Mononuclear cell (primary cell): ENCODE data around the gene UBR3. TPM values are rescaled to one million over a fixed set of nuclear protein-coding genes. Genes with fewer than 3 reads are reported as not detected.

Source experiments
- H3K27me3 ChIP-seq: 2 replicates; pipeline ENCODE4 v1.6.0; 2011; ENCODE audit warnings: low read length, control low read depth; ENCODE audit not compliant: insufficient read depth
- H3K4me1 ChIP-seq: 2 replicates; pipeline ENCODE4 v1.5.1; 2011; ENCODE audit warnings: mild to moderate bottlenecking, low read length, control low read depth; ENCODE audit not compliant: insufficient read depth
- H3K4me3 ChIP-seq: 2 replicates; pipeline ENCODE4 v1.5.1; 2011; ENCODE audit warnings: mild to moderate bottlenecking, low read length, moderate library complexity
- H3K9me3 ChIP-seq: 2 replicates; pipeline ENCODE4 v1.5.1; 2011; ENCODE audit warnings: low read depth, mild to moderate bottlenecking, control low read depth, low read length
- total RNA-seq: library from RNA; depleted of rRNA; stranded (reverse); fragments of >200 nt; gene quantifications from one replicate; pipeline ENCODE4 v1.2.3, GENCODE V29; 2012

The UBR3 gene
- total RNA-seq, 1 donor: 38.5 TPM

- no peak overlapping the region for H3K4me3 ChIP-seq
- no peaks in the 10 kb centered on the region for H3K27me3 ChIP-seq
- H3K4me1 ChIP-seq: no peaks in the 10 kb centered on the region
- H3K9me3 ChIP-seq: no peaks in the 10 kb centered on the region
Measured at GRCh38 chr2:170086117-170086688, 258.9 kb downstream of the UBR3 start.

- H3K4me3 ChIP-seq: no peak overlapping the region
- H3K9me3 ChIP-seq: no peaks in the 10 kb centered on the region
- H3K27me3 ChIP-seq: no peaks in the 10 kb centered on the region
- H3K4me1 ChIP-seq: no peaks in the 10 kb centered on the region
Measured at GRCh38 chr2:170086751-170087412, 259.6 kb downstream of the UBR3 start.

GRCh38 chr2:170087413-170087793 lies 260.1 kb downstream of the UBR3 start:
- Histone ChIP-seq H3K4me3 (no peak overlapping the region), H3K4me1 (no peaks in the 10 kb centered on the region), H3K9me3 (no peaks in the 10 kb centered on the region), H3K27me3 (no peaks in the 10 kb centered on the region)

DNA sequence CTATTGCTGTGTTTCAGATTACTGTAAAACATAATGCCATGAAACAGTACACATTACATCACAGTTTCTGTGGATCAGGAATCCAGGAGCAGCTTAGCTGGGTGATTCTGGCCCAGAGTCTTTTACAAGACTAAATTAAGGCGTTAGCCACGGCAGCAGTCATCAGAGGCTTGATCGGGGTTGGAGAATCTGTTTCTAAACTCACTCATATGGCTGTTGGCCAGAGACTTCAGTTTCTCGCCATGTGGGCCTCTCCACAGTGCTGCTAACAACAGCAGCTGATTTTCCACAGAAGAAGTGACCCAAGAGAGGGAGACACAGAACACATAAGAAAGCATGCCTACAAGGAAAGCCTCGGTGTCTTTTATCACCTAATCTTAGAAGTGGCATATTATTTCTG lies 261.5 kb downstream of the UBR3 start:
- H3K27me3 ChIP-seq: no peaks in the 10 kb centered on the region
- no peaks in the 10 kb centered on the region for H3K9me3 ChIP-seq
- H3K4me3 ChIP-seq: no peak overlapping the region
- H3K4me1 ChIP-seq: no peaks in the 10 kb centered on the region

- Histone ChIP-seq H3K27me3 (no peaks in the 10 kb centered on the region), H3K9me3 (no peaks in the 10 kb centered on the region), H3K4me3 (no peak overlapping the region), H3K4me1 (no peaks in the 10 kb centered on the region)
Measured at GRCh38 chr2:170090229-170090628, 263.0 kb downstream of the UBR3 start.

- no peaks in the 10 kb centered on the region for H3K27me3 ChIP-seq
- no peaks in the 10 kb centered on the region for H3K4me1 ChIP-seq
- H3K9me3 ChIP-seq: no peaks in the 10 kb centered on the region
Measured at GRCh38 chr2:170091436-170091835, 264.2 kb downstream of the UBR3 start.

GRCh38 chr2:170092436-170093060 lies 265.3 kb downstream of the UBR3 start:
- no peaks in the 10 kb centered on the region for H3K9me3 ChIP-seq
- no peaks in the 10 kb centered on the region for H3K4me1 ChIP-seq
- no peaks in the 10 kb centered on the region for H3K27me3 ChIP-seq
- no peak overlapping the region for H3K4me3 ChIP-seq

More at GRCh38 chr2:170091436-170091835, 264.2 kb downstream of the UBR3 start:
- no peak overlapping the region for H3K4me3 ChIP-seq

- Histone ChIP-seq H3K4me1 (no peaks in the 10 kb centered on the region), H3K4me3 (no peak overlapping the region), H3K9me3 (no peaks in the 10 kb centered on the region), H3K27me3 (no peaks in the 10 kb centered on the region)
Measured at GRCh38 chr2:170095380-170095779, 268.1 kb downstream of the UBR3 start.

DNA sequence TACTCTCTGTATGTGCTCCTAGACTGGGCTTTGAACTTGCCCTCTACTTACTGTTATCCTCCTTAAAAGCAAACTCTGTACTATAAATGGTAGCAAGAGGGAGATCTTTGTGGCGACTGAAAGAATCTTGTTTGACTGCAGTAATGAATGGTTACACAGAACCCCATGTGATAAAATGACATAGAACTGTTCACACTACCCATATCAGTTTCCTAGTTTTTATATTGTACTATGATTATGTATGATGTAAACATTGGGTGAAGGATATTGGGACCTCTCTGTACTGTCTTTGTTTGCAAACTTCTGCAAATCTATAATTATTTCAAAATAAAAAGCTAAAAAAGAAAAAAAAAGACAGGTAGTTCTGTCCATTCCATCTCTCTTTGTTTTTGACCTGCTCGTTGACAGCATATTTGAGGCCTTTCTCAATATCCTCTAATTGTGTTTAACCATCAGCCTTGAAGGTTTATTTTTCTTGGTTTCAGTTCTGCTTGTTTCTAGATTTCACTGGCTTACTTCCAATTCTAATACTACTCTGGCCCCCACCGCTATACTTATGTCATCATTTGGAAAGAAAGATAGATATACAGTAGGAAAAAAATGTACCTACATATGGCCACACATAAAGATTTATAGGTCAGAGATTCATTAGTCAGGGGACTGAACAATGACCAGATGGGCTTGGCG lies 271.5 kb downstream of the UBR3 start:
- Histone ChIP-seq H3K4me1 (no peaks in the 10 kb centered on the region), H3K27me3 (no peaks in the 10 kb centered on the region), H3K4me3 (no peak overlapping the region), H3K9me3 (no peaks in the 10 kb centered on the region)

- Histone ChIP-seq H3K4me1 (no peaks in the 10 kb centered on the region), H3K27me3 (no peaks in the 10 kb centered on the region), H3K9me3 (no peaks in the 10 kb centered on the region), H3K4me3 (no peak overlapping the region)
Measured at GRCh38 chr2:170101789-170102188, 274.5 kb downstream of the UBR3 start.

GRCh38 chr2:170106102-170106840 lies 279.0 kb downstream of the UBR3 start:
- no peaks in the 10 kb centered on the region for H3K9me3 ChIP-seq

GRCh38 chr2:170113168-170113894 lies 286.1 kb downstream of the UBR3 start:
- no peaks in the 10 kb centered on the region for H3K9me3 ChIP-seq
- no peaks in the 10 kb centered on the region for H3K4me1 ChIP-seq
- H3K4me3 ChIP-seq: no peak overlapping the region
- no peaks in the 10 kb centered on the region for H3K27me3 ChIP-seq

More at GRCh38 chr2:170106102-170106840, 279.0 kb downstream of the UBR3 start:
- no peak overlapping the region for H3K4me3 ChIP-seq
- H3K4me1 ChIP-seq: no peaks in the 10 kb centered on the region
- no peaks in the 10 kb centered on the region for H3K27me3 ChIP-seq

GRCh38 chr2:170115501-170116229 lies 288.4 kb downstream of the UBR3 start:
- no peaks in the 10 kb centered on the region for H3K4me1 ChIP-seq
- no peaks in the 10 kb centered on the region for H3K27me3 ChIP-seq
- no peak overlapping the region for H3K4me3 ChIP-seq
- no peaks in the 10 kb centered on the region for H3K9me3 ChIP-seq

DNA sequence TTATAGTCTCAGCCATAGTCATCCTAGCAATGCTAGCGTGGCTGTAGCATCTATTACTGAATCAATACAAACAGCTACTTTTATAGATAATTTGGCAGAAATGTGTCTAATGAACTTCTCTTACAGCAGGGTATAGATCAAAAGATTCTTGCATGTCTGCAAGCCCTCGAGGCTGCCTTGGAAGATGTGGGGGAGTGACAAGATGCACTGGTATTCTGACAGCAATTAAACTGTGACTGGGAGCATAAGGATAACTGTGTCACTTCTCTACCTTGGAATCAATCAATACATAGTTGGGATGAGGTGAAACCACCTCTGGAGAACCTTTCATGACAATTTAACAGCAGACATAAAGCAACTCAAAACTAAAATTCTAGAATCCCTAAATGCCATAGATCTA lies 291.4 kb downstream of the UBR3 start:
- Histone ChIP-seq H3K27me3 (no peaks in the 10 kb centered on the region), H3K4me3 (no peak overlapping the region), H3K4me1 (no peaks in the 10 kb centered on the region), H3K9me3 (no peaks in the 10 kb centered on the region)
